ENCODE data around the gene ANTKMT. TPM values are rescaled to one million over a fixed set of nuclear protein-coding genes. Genes with fewer than 3 reads are reported as not detected.

ANTKMT gene
- total RNA-seq, 1 donor from 2014 or later, result 44.9 TPM

GRCh38 chr16:695355-696089 is 25.4 kb upstream of the ANTKMT start:
- no peak for TF ChIP-seq CTCF (IDR thresholded peaks at IDR 0.05; ENCODE audit: unreplicated experiment)
- no peaks in the 10 kb centered on the region for H3K4me1 Mint-ChIP-seq (ENCODE audit: low read depth)
- peaks cover 62% of the 10 kb centered on the region for H3K27me3 Mint-ChIP-seq
- H3K4me3 Mint-ChIP-seq (ENCODE audit: low read depth), result peak overlapping the region; percentile 7
- H3K9me3 Mint-ChIP-seq (ENCODE audit: low read depth), result no peaks in the 10 kb centered on the region
- no peak overlapping the region for H3K27ac Mint-ChIP-seq
- H3K36me3 Mint-ChIP-seq (ENCODE audit: insufficient read depth), result no peaks in the 10 kb centered on the region
- DNase-seq (ENCODE audit: low spot score, unreplicated experiment), result no peak

- H3K36me3 Mint-ChIP-seq (ENCODE audit: insufficient read depth), result no peaks in the 10 kb centered on the region
- no peak for TF ChIP-seq CTCF (IDR thresholded peaks at IDR 0.05; ENCODE audit: unreplicated experiment)
- peaks cover 66% of the 10 kb centered on the region for H3K27me3 Mint-ChIP-seq
- no peak for DNase-seq (ENCODE audit: low spot score, unreplicated experiment)
- no peak overlapping the region for H3K4me3 Mint-ChIP-seq (ENCODE audit: low read depth)
- no peaks in the 10 kb centered on the region for H3K9me3 Mint-ChIP-seq (ENCODE audit: low read depth)
- no peaks in the 10 kb centered on the region for H3K4me1 Mint-ChIP-seq (ENCODE audit: low read depth)
- no peak overlapping the region for H3K27ac Mint-ChIP-seq
Observed at GRCh38 chr16:698911-699671, 21.9 kb upstream of the ANTKMT start.

GRCh38 chr16:700684-701584 is 20.0 kb upstream of the ANTKMT start:
- no peak overlapping the region for H3K27ac Mint-ChIP-seq
- no peaks in the 10 kb centered on the region for H3K9me3 Mint-ChIP-seq (ENCODE audit: low read depth)
- TF ChIP-seq CTCF (IDR thresholded peaks at IDR 0.05; ENCODE audit: unreplicated experiment), result no peak
- H3K36me3 Mint-ChIP-seq (ENCODE audit: insufficient read depth), result no peaks in the 10 kb centered on the region
- no peaks in the 10 kb centered on the region for H3K4me1 Mint-ChIP-seq (ENCODE audit: low read depth)
- H3K27me3 Mint-ChIP-seq, result peaks cover 62% of the 10 kb centered on the region
- peak; percentile 70 for DNase-seq (ENCODE audit: low spot score, unreplicated experiment)
- no peak overlapping the region for H3K4me3 Mint-ChIP-seq (ENCODE audit: low read depth)

- Mint-ChIP-seq H3K27ac (no peak overlapping the region), H3K9me3 (ENCODE audit: low read depth) (no peaks in the 10 kb centered on the region), H3K4me1 (ENCODE audit: low read depth) (no peaks in the 10 kb centered on the region), H3K4me3 (ENCODE audit: low read depth) (no peak overlapping the region), H3K27me3 (peaks cover 65% of the 10 kb centered on the region), H3K36me3 (ENCODE audit: insufficient read depth) (no peaks in the 10 kb centered on the region)
- TF ChIP-seq CTCF (IDR thresholded peaks at IDR 0.05; ENCODE audit: unreplicated experiment), result no peak
- no peak for DNase-seq (ENCODE audit: low spot score, unreplicated experiment)
Observed at GRCh38 chr16:702341-702740, 18.6 kb upstream of the ANTKMT start.

- H3K4me1 Mint-ChIP-seq (ENCODE audit: low read depth), result no peaks in the 10 kb centered on the region
- H3K4me3 Mint-ChIP-seq (ENCODE audit: low read depth), result no peak overlapping the region
Observed at GRCh38 chr16:703406-703805, 17.5 kb upstream of the ANTKMT start.

More at GRCh38 chr16:703406-703805, 17.5 kb upstream of the ANTKMT start:
- H3K27me3 Mint-ChIP-seq, result peaks cover 64% of the 10 kb centered on the region
- H3K9me3 Mint-ChIP-seq (ENCODE audit: low read depth), result no peaks in the 10 kb centered on the region
- TF ChIP-seq CTCF (IDR thresholded peaks at IDR 0.05; ENCODE audit: unreplicated experiment), result no peak
- no peak overlapping the region for H3K27ac Mint-ChIP-seq
- no peaks in the 10 kb centered on the region for H3K36me3 Mint-ChIP-seq (ENCODE audit: insufficient read depth)
- no peak for DNase-seq (ENCODE audit: low spot score, unreplicated experiment)

Data from progenitor cell of endocrine pancreas (in vitro differentiated cells).